ENCODE measurements around the gene STAM2. TPM values are rescaled to one million over a fixed set of nuclear protein-coding genes. Genes with fewer than 3 reads are reported as not detected.
"Not testable (repeated sequence)": the region's sequence is repeated elsewhere in the genome, so short reads cannot be mapped to it uniquely, and the experiment has no call there.

STAM2 gene
- total RNA-seq, 1 donor from 2014 or later = 27.5 TPM

GRCh38 chr2:152198499-152198898 is 22.9 kb upstream of the STAM2 start:
- Histone ChIP-seq H3K4me3 (no peak overlapping the region), H3K27me3 (no peaks in the 10 kb centered on the region), H3K9me3 (no peaks in the 10 kb centered on the region), H3K27ac (no peak overlapping the region), H3K36me3 (no peaks in the 10 kb centered on the region), H3K4me1 (peaks cover 7% of the 10 kb centered on the region)
- intact Hi-C loops (cut with DNase I) = no loop called here
- no peak for DNase-seq (ENCODE audit: extremely low spot score in 2 of 2)
- TF ChIP-seq POLR2A (IDR thresholded peaks at IDR 0.05) (no peak), CTCF (IDR thresholded peaks at IDR 0.05) (no peak), POLR2AphosphoS5 (IDR thresholded peaks at IDR 0.05; ENCODE audit: insufficient read depth in 1 of 2, low read depth in 1 of 2) (no peak)

- H3K4me1 ChIP-seq; H3K27ac ChIP-seq; DNase-seq (ENCODE audit: extremely low spot score in 2 of 2); intact Hi-C loops (cut with DNase I); H3K27me3 ChIP-seq; H3K9me3 ChIP-seq; H3K4me3 ChIP-seq; H3K36me3 ChIP-seq: not testable (repeated sequence)
Observed at GRCh38 chr2:152197508-152198284, 22.1 kb upstream of the STAM2 start.

GRCh38 chr2:152189622-152190495 is 14.3 kb upstream of the STAM2 start:
- no peak for DNase-seq (ENCODE audit: extremely low spot score in 2 of 2)
- no peak overlapping the region for H3K4me3 ChIP-seq
- no peaks in the 10 kb centered on the region for H3K9me3 ChIP-seq
- no peaks in the 10 kb centered on the region for H3K4me1 ChIP-seq
- no peaks in the 10 kb centered on the region for H3K36me3 ChIP-seq
- no peak overlapping the region for H3K27ac ChIP-seq
- TF ChIP-seq CTCF (IDR thresholded peaks at IDR 0.05) = peak; percentile 58 to 73 (median 73)
- no peak for TF ChIP-seq POLR2A (IDR thresholded peaks at IDR 0.05)
- no peak for TF ChIP-seq POLR2AphosphoS5 (IDR thresholded peaks at IDR 0.05; ENCODE audit: insufficient read depth in 1 of 2, low read depth in 1 of 2)
- intact Hi-C loops (cut with DNase I) = loop anchor here (5.0 kb wide), 1 partner anchor 447 kb away; no protein-coding TSS in a partner anchor
- H3K27me3 ChIP-seq = no peaks in the 10 kb centered on the region

GRCh38 chr2:152186808-152187207 is 11.2 kb upstream of the STAM2 start:
- DNase-seq (ENCODE audit: extremely low spot score in 2 of 2); H3K9me3 ChIP-seq; H3K27ac ChIP-seq; intact Hi-C loops (cut with DNase I); H3K4me3 ChIP-seq; H3K36me3 ChIP-seq; H3K27me3 ChIP-seq; H3K4me1 ChIP-seq: not testable (repeated sequence)

GRCh38 chr2:152186262-152186661 is 10.7 kb upstream of the STAM2 start:
- no peak for DNase-seq (ENCODE audit: extremely low spot score in 2 of 2)
- no peaks in the 10 kb centered on the region for H3K27me3 ChIP-seq
- H3K4me3 ChIP-seq = no peak overlapping the region
- no peak overlapping the region for H3K27ac ChIP-seq
- no peaks in the 10 kb centered on the region for H3K9me3 ChIP-seq
- intact Hi-C loops (cut with DNase I) = no loop called here
- TF ChIP-seq POLR2AphosphoS5 (IDR thresholded peaks at IDR 0.05; ENCODE audit: insufficient read depth in 1 of 2, low read depth in 1 of 2) (no peak), CTCF (IDR thresholded peaks at IDR 0.05) (no peak), POLR2A (IDR thresholded peaks at IDR 0.05) (no peak)
- no peaks in the 10 kb centered on the region for H3K4me1 ChIP-seq
- H3K36me3 ChIP-seq = no peaks in the 10 kb centered on the region

All from vagina (tissue), 2 donors.